ENCODE data around the gene SLC34A3. TPM values are rescaled to one million over a fixed set of nuclear protein-coding genes. Genes with fewer than 3 reads are reported as not detected.

The SLC34A3 gene
- total and polyA plus RNA-seq, 4 donors = 0.06 to 1.6 (median 0.95) TPM; not detected in 1

- Histone ChIP-seq H3K9me3 (ENCODE audit: control insufficient read depth, insufficient read depth, low read length) (no peaks in the 10 kb centered on the region), H3K27me3 (ENCODE audit: control insufficient read depth, insufficient read depth, low read length) (no peaks in the 10 kb centered on the region), H3K4me3 (ENCODE audit: low read depth, low read length) (no peak overlapping the region), H3K27ac (ENCODE audit: low read depth, low read length) (no peak overlapping the region), H3K36me3 (ENCODE audit: control insufficient read depth, insufficient read depth, low read length) (peaks cover 97% of the 10 kb centered on the region), H3K4me1 (ENCODE audit: control insufficient read depth, insufficient read depth, low read length) (no peaks in the 10 kb centered on the region)
- 100% methylated on average over 3 of the region's 6 CpGs for WGBS (ENCODE audit: insufficient coverage)
- peak in 1 of 6 donors; percentile 0 for DNase-seq (ENCODE audit: low read depth in 4 of 6, low spot score in 6 of 6)
Measured at GRCh38 chr9:137267933-137268355, 37.2 kb downstream of the SLC34A3 start.

GRCh38 chr9:137268538-137269201, 38.0 kb downstream of the SLC34A3 start:
- no peaks in the 10 kb centered on the region for H3K4me1 ChIP-seq (ENCODE audit: control insufficient read depth, insufficient read depth, low read length)
- peak in 1 of 6 donors; percentile 0 for DNase-seq (ENCODE audit: low read depth in 4 of 6, low spot score in 6 of 6)
- H3K27ac ChIP-seq (ENCODE audit: low read depth, low read length) = no peak overlapping the region
- no peaks in the 10 kb centered on the region for H3K9me3 ChIP-seq (ENCODE audit: control insufficient read depth, insufficient read depth, low read length)
- H3K4me3 ChIP-seq (ENCODE audit: low read depth, low read length) = no peak overlapping the region
- 93% methylated on average over 18 of the region's 19 CpGs for WGBS (ENCODE audit: insufficient coverage)
- no peaks in the 10 kb centered on the region for H3K27me3 ChIP-seq (ENCODE audit: control insufficient read depth, insufficient read depth, low read length)
- H3K36me3 ChIP-seq (ENCODE audit: control insufficient read depth, insufficient read depth, low read length) = peaks cover 96% of the 10 kb centered on the region

- no peak overlapping the region for H3K27ac ChIP-seq (ENCODE audit: low read depth, low read length)
- H3K9me3 ChIP-seq (ENCODE audit: control insufficient read depth, insufficient read depth, low read length) = no peaks in the 10 kb centered on the region
- H3K4me1 ChIP-seq (ENCODE audit: control insufficient read depth, insufficient read depth, low read length) = peaks cover 2% of the 10 kb centered on the region
- WGBS (ENCODE audit: insufficient coverage) = 94% methylated on average over 13 of the region's 17 CpGs
- no peak overlapping the region for H3K4me3 ChIP-seq (ENCODE audit: low read depth, low read length)
- no peaks in the 10 kb centered on the region for H3K27me3 ChIP-seq (ENCODE audit: control insufficient read depth, insufficient read depth, low read length)
- H3K36me3 ChIP-seq (ENCODE audit: control insufficient read depth, insufficient read depth, low read length) = peaks cover 96% of the 10 kb centered on the region
- peak in 1 of 6 donors; percentile 0 for DNase-seq (ENCODE audit: low read depth in 4 of 6, low spot score in 6 of 6)
Measured at GRCh38 chr9:137269231-137269772, 38.6 kb downstream of the SLC34A3 start.

- H3K4me1 ChIP-seq (ENCODE audit: control insufficient read depth, insufficient read depth, low read length) = peaks cover 10% of the 10 kb centered on the region
- peaks cover 95% of the 10 kb centered on the region for H3K36me3 ChIP-seq (ENCODE audit: control insufficient read depth, insufficient read depth, low read length)
- no peaks in the 10 kb centered on the region for H3K9me3 ChIP-seq (ENCODE audit: control insufficient read depth, insufficient read depth, low read length)
- WGBS (ENCODE audit: insufficient coverage) = 89% methylated on average over 28 of the region's 32 CpGs
- peaks cover 2% of the 10 kb centered on the region for H3K27me3 ChIP-seq (ENCODE audit: control insufficient read depth, insufficient read depth, low read length)
- H3K27ac ChIP-seq (ENCODE audit: low read depth, low read length) = no peak overlapping the region
- no peak overlapping the region for H3K4me3 ChIP-seq (ENCODE audit: low read depth, low read length)
- DNase-seq (ENCODE audit: low read depth in 4 of 6, low spot score in 6 of 6) = peak in 1 of 6 donors; percentile 0
Measured at GRCh38 chr9:137270929-137271695, 40.4 kb downstream of the SLC34A3 start.

GRCh38 chr9:137271696-137272076, 41.0 kb downstream of the SLC34A3 start:
- H3K27ac ChIP-seq (ENCODE audit: low read depth, low read length) = no peak overlapping the region
- H3K4me3 ChIP-seq (ENCODE audit: low read depth, low read length) = no peak overlapping the region
- peaks cover 8% of the 10 kb centered on the region for H3K27me3 ChIP-seq (ENCODE audit: control insufficient read depth, insufficient read depth, low read length)
- WGBS (ENCODE audit: insufficient coverage) = 51% methylated on average over 3 of the region's 3 CpGs
- H3K9me3 ChIP-seq (ENCODE audit: control insufficient read depth, insufficient read depth, low read length) = no peaks in the 10 kb centered on the region
- DNase-seq (ENCODE audit: low read depth in 4 of 6, low spot score in 6 of 6) = no peak
- peaks cover 92% of the 10 kb centered on the region for H3K36me3 ChIP-seq (ENCODE audit: control insufficient read depth, insufficient read depth, low read length)
- peaks cover 15% of the 10 kb centered on the region for H3K4me1 ChIP-seq (ENCODE audit: control insufficient read depth, insufficient read depth, low read length)

- H3K27ac ChIP-seq (ENCODE audit: low read depth, low read length) = no peak overlapping the region
- H3K9me3 ChIP-seq (ENCODE audit: control insufficient read depth, insufficient read depth, low read length) = no peaks in the 10 kb centered on the region
- peaks cover 23% of the 10 kb centered on the region for H3K4me1 ChIP-seq (ENCODE audit: control insufficient read depth, insufficient read depth, low read length)
- H3K36me3 ChIP-seq (ENCODE audit: control insufficient read depth, insufficient read depth, low read length) = peaks cover 85% of the 10 kb centered on the region
- WGBS (ENCODE audit: insufficient coverage) = 92% methylated on average over 39 of the region's 39 CpGs
- no peak for DNase-seq (ENCODE audit: low read depth in 4 of 6, low spot score in 6 of 6)
- peaks cover 16% of the 10 kb centered on the region for H3K27me3 ChIP-seq (ENCODE audit: control insufficient read depth, insufficient read depth, low read length)
- H3K4me3 ChIP-seq (ENCODE audit: low read depth, low read length) = no peak overlapping the region
Measured at GRCh38 chr9:137272241-137273094, 41.8 kb downstream of the SLC34A3 start.

- peaks cover 29% of the 10 kb centered on the region for H3K4me1 ChIP-seq (ENCODE audit: control insufficient read depth, insufficient read depth, low read length)
Measured at GRCh38 chr9:137273095-137273490, 42.4 kb downstream of the SLC34A3 start.

GRCh38 chr9:137273611-137274320, 43.1 kb downstream of the SLC34A3 start:
- no peak overlapping the region for H3K27ac ChIP-seq (ENCODE audit: low read depth, low read length)
- H3K9me3 ChIP-seq (ENCODE audit: control insufficient read depth, insufficient read depth, low read length) = no peaks in the 10 kb centered on the region
- 88% methylated on average over 15 of the region's 15 CpGs for WGBS (ENCODE audit: insufficient coverage)
- no peak overlapping the region for H3K4me3 ChIP-seq (ENCODE audit: low read depth, low read length)
- peaks cover 30% of the 10 kb centered on the region for H3K4me1 ChIP-seq (ENCODE audit: control insufficient read depth, insufficient read depth, low read length)
- peak in 1 of 6 donors; percentile 0 for DNase-seq (ENCODE audit: low read depth in 4 of 6, low spot score in 6 of 6)
- peaks cover 72% of the 10 kb centered on the region for H3K36me3 ChIP-seq (ENCODE audit: control insufficient read depth, insufficient read depth, low read length)
- peaks cover 27% of the 10 kb centered on the region for H3K27me3 ChIP-seq (ENCODE audit: control insufficient read depth, insufficient read depth, low read length)

More at GRCh38 chr9:137273095-137273490, 42.4 kb downstream of the SLC34A3 start:
- Histone ChIP-seq H3K9me3 (ENCODE audit: control insufficient read depth, insufficient read depth, low read length) (no peaks in the 10 kb centered on the region), H3K27ac (ENCODE audit: low read depth, low read length) (no peak overlapping the region), H3K27me3 (ENCODE audit: control insufficient read depth, insufficient read depth, low read length) (peaks cover 22% of the 10 kb centered on the region), H3K36me3 (ENCODE audit: control insufficient read depth, insufficient read depth, low read length) (peaks cover 78% of the 10 kb centered on the region), H3K4me3 (ENCODE audit: low read depth, low read length) (no peak overlapping the region)
- WGBS (ENCODE audit: insufficient coverage) = 83% methylated on average over 13 of the region's 13 CpGs
- DNase-seq (ENCODE audit: low read depth in 4 of 6, low spot score in 6 of 6) = peak in 1 of 6 donors; percentile 0

- Histone ChIP-seq H3K4me3 (ENCODE audit: low read depth, low read length) (no peak overlapping the region), H3K36me3 (ENCODE audit: control insufficient read depth, insufficient read depth, low read length) (peaks cover 64% of the 10 kb centered on the region), H3K9me3 (ENCODE audit: control insufficient read depth, insufficient read depth, low read length) (no peaks in the 10 kb centered on the region), H3K27me3 (ENCODE audit: control insufficient read depth, insufficient read depth, low read length) (peaks cover 37% of the 10 kb centered on the region), H3K27ac (ENCODE audit: low read depth, low read length) (no peak overlapping the region), H3K4me1 (ENCODE audit: control insufficient read depth, insufficient read depth, low read length) (peaks cover 30% of the 10 kb centered on the region)
- peak in 1 of 6 donors; percentile 0 for DNase-seq (ENCODE audit: low read depth in 4 of 6, low spot score in 6 of 6)
- 95% methylated on average over 9 of the region's 10 CpGs for WGBS (ENCODE audit: insufficient coverage)
Measured at GRCh38 chr9:137275203-137275587, 44.5 kb downstream of the SLC34A3 start.

Measured in spinal cord (tissue), 10 donors.